Loucy (cell line): ENCODE data around the gene TOM1L1.

ENCODE experiments used
- H2AFZ ChIP-seq: fragments of 200-600 bp; sonication (generic); 2 replicates; pipeline ENCODE4 v1.6.0; 2016; ENCODE audit warnings: antibody characterized with exemption, mild to moderate bottlenecking, low read length, moderate library complexity
- H3F3A ChIP-seq: fragments of 200-600 bp; 2 replicates; pipeline ENCODE4 v1.6.0; 2016; ENCODE audit warnings: antibody characterized with exemption, low read depth, mild to moderate bottlenecking
- H3K27me3 ChIP-seq: fragments of 200-600 bp; sonication (generic); 2 replicates; pipeline ENCODE4 v1.6.1; 2014; ENCODE audit warnings: low read length, mild to moderate bottlenecking; ENCODE audit not compliant: insufficient read depth, poor library complexity, severe bottlenecking
- H3K36me3 ChIP-seq: fragments of 200-600 bp; sonication (generic); 2 replicates; pipeline ENCODE4 v1.6.1; 2016; ENCODE audit warnings: low read length; ENCODE audit not compliant: insufficient read depth
- H3K4me1 ChIP-seq: fragments of 200-600 bp; sonication (generic); 2 replicates; pipeline ENCODE4 v1.5.1; 2014; ENCODE audit warnings: low read length, mild to moderate bottlenecking; ENCODE audit not compliant: insufficient read depth, poor library complexity, severe bottlenecking
- H3K4me2 ChIP-seq: fragments of 200-600 bp; sonication (generic); 2 replicates; pipeline ENCODE4 v1.6.0; 2014; ENCODE audit warnings: antibody characterized with exemption, low read length, low read depth, mild to moderate bottlenecking; ENCODE audit not compliant: poor library complexity, severe bottlenecking
- H3K4me3 ChIP-seq: fragments of 200-600 bp; sonication (generic); 2 replicates; pipeline ENCODE4 v1.5.1; 2014; ENCODE audit warnings: low read length, mild to moderate bottlenecking, mixed read lengths; ENCODE audit not compliant: poor library complexity, severe bottlenecking
- H3K79me2 ChIP-seq: fragments of 200-600 bp; sonication (generic); 2 replicates; pipeline ENCODE4 v1.6.1; 2014; ENCODE audit warnings: low read length; ENCODE audit not compliant: insufficient read depth
- H3K9ac ChIP-seq: fragments of 200-600 bp; sonication (generic); 2 replicates; pipeline ENCODE4 v1.6.0; 2014; ENCODE audit warnings: mild to moderate bottlenecking, low read depth, low read length, moderate library complexity; ENCODE audit not compliant: poor library complexity, severe bottlenecking
- H3K9me2 ChIP-seq: fragments of 200-600 bp; sonication (generic); replicated peaks from 2 replicates; pipeline ENCODE4 v1.6.1; 2016; ENCODE audit warnings: low read depth, low read length, mixed read lengths
- H3K9me3 ChIP-seq: fragments of 200-600 bp; sonication (generic); 2 replicates; pipeline ENCODE4 v1.6.1; 2014; ENCODE audit warnings: mild to moderate bottlenecking, antibody characterized with exemption, low read length, low read depth; ENCODE audit not compliant: insufficient read depth
- H4K20me1 ChIP-seq: fragments of 200-600 bp; sonication (generic); 2 replicates; pipeline ENCODE4 v1.6.0; 2014; ENCODE audit warnings: antibody characterized with exemption, low read length, mild to moderate bottlenecking; ENCODE audit not compliant: insufficient read depth, poor library complexity, severe bottlenecking
- CTCF ChIP-seq: fragments of 200-600 bp; sonication (generic); conservative IDR thresholded peaks from 2 replicates; pipeline ENCODE4 v1.5.1; 2014; ENCODE audit warnings: mild to moderate bottlenecking, antibody characterized with exemption, low read length
- EZH2phosphoT487 ChIP-seq: fragments of 200-600 bp; IDR thresholded peaks from 2 replicates; pipeline ENCODE4 v1.6.1; 2018; ENCODE audit warnings: antibody characterized with exemption, mild to moderate bottlenecking, moderate library complexity, borderline replicate concordance

Gene TOM1L1

DNA sequence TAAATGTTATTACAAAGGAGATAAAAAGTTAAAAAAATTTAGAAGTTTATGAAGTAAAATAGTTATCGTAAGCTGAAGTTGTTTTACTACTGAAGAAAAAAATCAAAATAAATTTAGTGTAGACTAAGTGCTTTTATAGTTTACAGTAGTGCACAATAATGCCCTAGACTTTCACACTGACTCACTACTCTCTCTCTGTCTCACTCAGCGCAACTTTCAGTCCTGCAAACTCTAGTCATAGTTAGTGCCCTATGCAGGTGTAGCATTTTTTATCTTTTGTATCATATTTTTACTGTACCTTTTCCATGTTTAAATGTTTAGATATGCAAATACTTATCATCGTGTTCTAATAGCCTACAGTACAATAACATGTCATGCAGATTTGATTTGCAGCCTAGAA lies 17.7 kb upstream of the TOM1L1 start:
- Histone ChIP-seq H4K20me1 (no peaks in the 10 kb centered on the region), H3K9me3 (no peaks in the 10 kb centered on the region), H3K79me2 (no peaks in the 10 kb centered on the region), H2AFZ (no peak overlapping the region), H3K9me2 (no peaks in the 10 kb centered on the region), H3K4me2 (no peak overlapping the region), H3F3A (no peaks in the 10 kb centered on the region), H3K4me3 (no peak overlapping the region), H3K9ac (no peak overlapping the region), H3K27me3 (no peaks in the 10 kb centered on the region), H3K36me3 (no peaks in the 10 kb centered on the region), H3K4me1 (no peaks in the 10 kb centered on the region)
- no peak for TF ChIP-seq EZH2phosphoT487
- TF ChIP-seq CTCF = no peak

GRCh38 chr17:54883939-54884338 lies 16.7 kb upstream of the TOM1L1 start:
- H3K9me2 ChIP-seq = no peaks in the 10 kb centered on the region
- no peak for TF ChIP-seq CTCF
- no peak for TF ChIP-seq EZH2phosphoT487
- H3K4me3 ChIP-seq = no peak overlapping the region
- no peak overlapping the region for H3K4me2 ChIP-seq
- no peaks in the 10 kb centered on the region for H4K20me1 ChIP-seq
- H3K36me3 ChIP-seq = no peaks in the 10 kb centered on the region
- no peak overlapping the region for H3K9ac ChIP-seq
- H3F3A ChIP-seq = no peaks in the 10 kb centered on the region
- H3K9me3 ChIP-seq = no peaks in the 10 kb centered on the region
- H3K4me1 ChIP-seq = no peaks in the 10 kb centered on the region
- H3K79me2 ChIP-seq = no peaks in the 10 kb centered on the region
- no peaks in the 10 kb centered on the region for H3K27me3 ChIP-seq
- no peak overlapping the region for H2AFZ ChIP-seq

DNA sequence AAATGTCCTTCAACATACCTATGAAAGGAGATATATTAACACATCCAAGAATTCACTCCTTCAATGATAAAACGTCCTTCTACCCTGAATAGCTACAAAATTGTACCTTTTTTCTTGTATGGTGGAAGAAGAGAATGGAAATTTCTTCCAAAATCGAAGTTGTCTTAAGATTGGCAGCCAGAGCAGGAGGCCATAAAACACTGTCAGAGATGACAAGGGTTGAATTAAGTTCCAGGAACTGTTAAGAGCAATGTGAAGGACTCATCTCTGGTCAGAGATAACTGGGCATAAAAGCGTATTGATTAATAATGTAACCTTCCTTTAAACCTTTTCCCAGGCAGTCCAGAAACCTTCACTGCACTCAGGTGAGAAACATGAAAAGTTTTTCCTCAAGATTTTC lies 12.9 kb upstream of the TOM1L1 start:
- no peaks in the 10 kb centered on the region for H3K9me3 ChIP-seq
- TF ChIP-seq EZH2phosphoT487 (no peak), CTCF (no peak)
- no peak overlapping the region for H3K9ac ChIP-seq
- H3K27me3 ChIP-seq = no peaks in the 10 kb centered on the region
- H3K9me2 ChIP-seq = no peaks in the 10 kb centered on the region
- no peaks in the 10 kb centered on the region for H4K20me1 ChIP-seq
- H3K36me3 ChIP-seq = no peaks in the 10 kb centered on the region
- no peaks in the 10 kb centered on the region for H3K79me2 ChIP-seq
- no peak overlapping the region for H3K4me3 ChIP-seq
- no peak overlapping the region for H3K4me2 ChIP-seq
- H3F3A ChIP-seq = no peaks in the 10 kb centered on the region
- H2AFZ ChIP-seq = no peak overlapping the region
- no peaks in the 10 kb centered on the region for H3K4me1 ChIP-seq
